HCT116 (cell line): ENCODE results near the gene DNMT3B.

ENCODE experiments used
- ATF3 ChIP-seq: IDR thresholded peaks from 2 replicates; pipeline ENCODE4 v1.6.1; 2012
- CBX3 ChIP-seq: IDR thresholded peaks from 2 replicates; pipeline ENCODE4 v1.6.1; 2012; ENCODE audit warnings: low read depth
- CEBPB ChIP-seq: IDR thresholded peaks from 2 replicates; pipeline ENCODE4 v1.6.1; 2012; ENCODE audit warnings: low read depth
- CTCF ChIP-seq, 3 experiments: fragments of 200-600 bp in 1 of 3; sonication (generic) in 1 of 3; IDR thresholded peaks in 2 of 3; conservative IDR thresholded peaks in 1 of 3; 2 replicates each; pipeline ENCODE4 v1.5.1; 2012 to 2017; ENCODE audit warnings: low read depth in 2 of 3, low read length in 2 of 3, antibody characterized with exemption in 1 of 3, borderline replicate concordance in 1 of 3, control low read depth in 1 of 3, mild to moderate bottlenecking in 1 of 3, mixed read lengths in 1 of 3, mixed run types in 1 of 3, moderate library complexity in 1 of 3; ENCODE audit not compliant: insufficient read depth in 1 of 3
- EGR1 ChIP-seq: IDR thresholded peaks from 2 replicates; pipeline ENCODE4 v1.6.1; 2012; ENCODE audit warnings: low read depth
- EZH2phosphoT487 ChIP-seq: fragments of 200-600 bp; IDR thresholded peaks from 2 replicates; pipeline ENCODE4 v1.6.1; 2018; ENCODE audit warnings: antibody characterized with exemption, borderline replicate concordance
- JUND ChIP-seq: IDR thresholded peaks from 2 replicates; pipeline ENCODE4 v1.6.1; 2012
- MAX ChIP-seq: IDR thresholded peaks from 2 replicates; pipeline ENCODE4 v1.6.1; 2012
- POLR2A ChIP-seq: IDR thresholded peaks from 2 replicates; pipeline ENCODE4 v1.7.0; 2011; ENCODE audit warnings: borderline replicate concordance; ENCODE audit not compliant: insufficient read depth, insufficient read length; ENCODE audit errors: extremely low read depth
- POLR2AphosphoS5 ChIP-seq: IDR thresholded peaks from 2 replicates; pipeline ENCODE4 v1.6.1; 2011; ENCODE audit warnings: mild to moderate bottlenecking, low read depth, low read length, moderate library complexity
- RAD21 ChIP-seq: IDR thresholded peaks from 2 replicates; pipeline ENCODE4 v1.6.1; 2012; ENCODE audit warnings: low read depth, mild to moderate bottlenecking
- TCF7L2 ChIP-seq: IDR thresholded peaks from 2 replicates; pipeline ENCODE4 v1.7.0; 2011; ENCODE audit warnings: borderline replicate concordance, inconsistent platforms; ENCODE audit not compliant: insufficient read depth, insufficient read length; ENCODE audit errors: extremely low read depth
- YY1 ChIP-seq: IDR thresholded peaks from 2 replicates; pipeline ENCODE4 v1.6.1; 2011; ENCODE audit warnings: low read length, low read depth, moderate library complexity, mild to moderate bottlenecking; ENCODE audit not compliant: insufficient replicate concordance; ENCODE audit errors: extremely low read depth

- no peak for TF ChIP-seq ATF3
- TF ChIP-seq MAX: no peak
- TF ChIP-seq CTCF (IDR thresholded peaks at IDR 0.05 in 2 of 3, conservative IDR thresholded peaks at IDR 0.05 in 1 of 3; ENCODE audit: borderline replicate concordance in 1 of 3, insufficient read depth in 1 of 3, low read depth in 2 of 3, low read length in 2 of 3): no peak
- no peak for TF ChIP-seq TCF7L2
- TF ChIP-seq POLR2AphosphoS5: no peak
- TF ChIP-seq EZH2phosphoT487: no peak
- no peak for TF ChIP-seq EGR1
- TF ChIP-seq POLR2A: no peak
- no peak for TF ChIP-seq YY1
- TF ChIP-seq CBX3: no peak
- TF ChIP-seq RAD21: no peak
- no peak for TF ChIP-seq JUND
- no peak for TF ChIP-seq CEBPB
Measured at GRCh38 chr20:32780749-32781655, 18.8 kb downstream of the DNMT3B start.
